BE2C (cell line): ENCODE measurements around the gene CETP.

Source experiments
- DNase-seq: peaks from one replicate; pipeline ENCODE4 v3.0.0-alpha.2; 2020
- H3K27me3 ChIP-seq: fragments of 250-450 bp; sonication (Bioruptor Pico); 2 replicates; pipeline ENCODE4 v1.5.1; 2020; ENCODE audit warnings: mild to moderate bottlenecking
- H3K36me3 ChIP-seq: fragments of 250-450 bp; sonication (Bioruptor Pico); 2 replicates; pipeline ENCODE4 v1.5.1; 2020; ENCODE audit warnings: mild to moderate bottlenecking
- H3K4me1 ChIP-seq: fragments of 250-450 bp; sonication (Bioruptor Pico); 2 replicates; pipeline ENCODE4 v1.5.1; 2020
- H3K4me3 ChIP-seq: 2 replicates; pipeline ENCODE4 v1.5.1; 2011; ENCODE audit warnings: low read depth, low read length
- H3K9me3 ChIP-seq: fragments of 250-450 bp; sonication (Bioruptor Pico); 2 replicates; pipeline ENCODE4 v1.5.1; 2020
- TF ChIP-seq, protein P1 (sequence below): IDR thresholded peaks from 2 replicates; pipeline ENCODE4 v1.5.1; 2012; ENCODE audit warnings: mild to moderate bottlenecking, low read depth, low read length

CETP gene

DNA sequence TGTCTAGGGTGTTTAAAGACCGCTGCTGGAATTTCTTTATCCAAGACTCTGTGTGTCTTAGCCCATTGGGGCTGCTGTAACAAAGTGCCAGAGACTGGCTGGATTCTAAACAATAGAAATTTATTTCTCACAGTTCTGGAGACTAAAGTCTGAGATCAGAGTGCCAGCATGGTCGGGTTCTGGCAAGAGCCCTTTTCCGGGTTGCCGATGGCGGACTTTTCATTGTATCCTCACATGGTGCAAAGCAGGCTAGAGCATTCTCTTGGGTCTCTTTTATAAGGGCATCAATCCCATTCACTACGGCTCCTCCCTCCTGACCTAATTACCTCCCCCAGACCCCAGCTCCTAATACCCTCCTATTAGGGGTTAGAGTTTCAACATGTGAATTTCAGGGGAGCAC lies 37.1 kb downstream of the CETP start:
- TF ChIP-seq, protein P1, sequence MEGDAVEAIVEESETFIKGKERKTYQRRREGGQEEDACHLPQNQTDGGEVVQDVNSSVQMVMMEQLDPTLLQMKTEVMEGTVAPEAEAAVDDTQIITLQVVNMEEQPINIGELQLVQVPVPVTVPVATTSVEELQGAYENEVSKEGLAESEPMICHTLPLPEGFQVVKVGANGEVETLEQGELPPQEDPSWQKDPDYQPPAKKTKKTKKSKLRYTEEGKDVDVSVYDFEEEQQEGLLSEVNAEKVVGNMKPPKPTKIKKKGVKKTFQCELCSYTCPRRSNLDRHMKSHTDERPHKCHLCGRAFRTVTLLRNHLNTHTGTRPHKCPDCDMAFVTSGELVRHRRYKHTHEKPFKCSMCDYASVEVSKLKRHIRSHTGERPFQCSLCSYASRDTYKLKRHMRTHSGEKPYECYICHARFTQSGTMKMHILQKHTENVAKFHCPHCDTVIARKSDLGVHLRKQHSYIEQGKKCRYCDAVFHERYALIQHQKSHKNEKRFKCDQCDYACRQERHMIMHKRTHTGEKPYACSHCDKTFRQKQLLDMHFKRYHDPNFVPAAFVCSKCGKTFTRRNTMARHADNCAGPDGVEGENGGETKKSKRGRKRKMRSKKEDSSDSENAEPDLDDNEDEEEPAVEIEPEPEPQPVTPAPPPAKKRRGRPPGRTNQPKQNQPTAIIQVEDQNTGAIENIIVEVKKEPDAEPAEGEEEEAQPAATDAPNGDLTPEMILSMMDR, result no peak
- no peak overlapping the region for H3K4me3 ChIP-seq
- DNase-seq, result no peak
- H3K4me1 ChIP-seq, result no peaks in the 10 kb centered on the region
- H3K36me3 ChIP-seq, result no peaks in the 10 kb centered on the region
- H3K27me3 ChIP-seq, result no peaks in the 10 kb centered on the region
- no peaks in the 10 kb centered on the region for H3K9me3 ChIP-seq

- H3K4me3 ChIP-seq, result no peak overlapping the region
- H3K4me1 ChIP-seq, result no peaks in the 10 kb centered on the region
- TF ChIP-seq, protein P1, result no peak
- H3K9me3 ChIP-seq, result no peaks in the 10 kb centered on the region
- H3K27me3 ChIP-seq, result no peaks in the 10 kb centered on the region
- H3K36me3 ChIP-seq, result no peaks in the 10 kb centered on the region
- DNase-seq, result no peak
Observed at GRCh38 chr16:56999409-57000270, 37.9 kb downstream of the CETP start.

DNA sequence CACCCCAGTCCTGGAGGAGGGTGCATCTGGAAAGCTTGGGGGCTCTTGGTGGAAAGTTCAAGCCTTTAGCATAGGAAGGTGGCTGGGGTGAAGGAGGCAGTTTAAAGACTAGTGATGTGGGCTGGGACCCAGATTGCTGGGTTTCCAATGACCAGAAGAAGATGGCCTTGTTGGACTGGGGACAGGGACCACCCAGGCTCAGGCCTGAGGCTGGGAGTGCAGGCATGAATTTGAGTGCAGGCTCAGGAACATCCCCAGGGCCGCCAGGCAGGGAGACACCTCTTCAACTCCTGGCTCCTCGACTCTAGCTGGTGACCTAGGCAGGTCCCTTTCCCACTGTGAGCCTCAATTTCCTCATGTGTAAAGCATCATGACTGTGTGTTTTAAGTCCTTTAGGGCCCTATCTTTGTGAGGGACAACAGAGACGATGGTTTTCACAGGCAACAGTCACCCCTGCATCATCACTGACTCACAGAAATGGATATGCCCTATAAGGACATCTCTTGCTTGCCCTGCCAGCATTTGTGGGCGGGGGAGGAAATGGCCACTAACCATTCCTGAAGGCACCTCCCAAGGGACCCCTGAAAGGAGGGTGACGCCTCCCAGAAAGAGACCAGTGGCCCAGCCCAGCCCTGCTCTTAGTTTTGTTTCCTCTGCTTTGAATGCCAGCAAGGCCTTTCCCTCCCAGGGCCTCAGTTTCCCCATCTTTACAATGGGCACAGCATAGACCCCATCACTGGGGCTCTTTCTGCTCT lies 38.7 kb downstream of the CETP start:
- DNase-seq, result no peak
- TF ChIP-seq, protein P1, result no peak

GRCh38 chr16:57001026-57001679 lies 39.4 kb downstream of the CETP start:
- TF ChIP-seq, protein P1, result no peak
- Histone ChIP-seq H3K4me1 (no peaks in the 10 kb centered on the region), H3K27me3 (no peaks in the 10 kb centered on the region), H3K4me3 (no peak overlapping the region), H3K9me3 (no peaks in the 10 kb centered on the region), H3K36me3 (no peaks in the 10 kb centered on the region)
- no peak for DNase-seq

More for the DNA sequence above, 38.7 kb downstream of the CETP start:
- H3K4me1 ChIP-seq, result no peaks in the 10 kb centered on the region
- no peaks in the 10 kb centered on the region for H3K27me3 ChIP-seq
- no peaks in the 10 kb centered on the region for H3K9me3 ChIP-seq
- H3K36me3 ChIP-seq, result no peaks in the 10 kb centered on the region
- H3K4me3 ChIP-seq, result no peak overlapping the region

DNA sequence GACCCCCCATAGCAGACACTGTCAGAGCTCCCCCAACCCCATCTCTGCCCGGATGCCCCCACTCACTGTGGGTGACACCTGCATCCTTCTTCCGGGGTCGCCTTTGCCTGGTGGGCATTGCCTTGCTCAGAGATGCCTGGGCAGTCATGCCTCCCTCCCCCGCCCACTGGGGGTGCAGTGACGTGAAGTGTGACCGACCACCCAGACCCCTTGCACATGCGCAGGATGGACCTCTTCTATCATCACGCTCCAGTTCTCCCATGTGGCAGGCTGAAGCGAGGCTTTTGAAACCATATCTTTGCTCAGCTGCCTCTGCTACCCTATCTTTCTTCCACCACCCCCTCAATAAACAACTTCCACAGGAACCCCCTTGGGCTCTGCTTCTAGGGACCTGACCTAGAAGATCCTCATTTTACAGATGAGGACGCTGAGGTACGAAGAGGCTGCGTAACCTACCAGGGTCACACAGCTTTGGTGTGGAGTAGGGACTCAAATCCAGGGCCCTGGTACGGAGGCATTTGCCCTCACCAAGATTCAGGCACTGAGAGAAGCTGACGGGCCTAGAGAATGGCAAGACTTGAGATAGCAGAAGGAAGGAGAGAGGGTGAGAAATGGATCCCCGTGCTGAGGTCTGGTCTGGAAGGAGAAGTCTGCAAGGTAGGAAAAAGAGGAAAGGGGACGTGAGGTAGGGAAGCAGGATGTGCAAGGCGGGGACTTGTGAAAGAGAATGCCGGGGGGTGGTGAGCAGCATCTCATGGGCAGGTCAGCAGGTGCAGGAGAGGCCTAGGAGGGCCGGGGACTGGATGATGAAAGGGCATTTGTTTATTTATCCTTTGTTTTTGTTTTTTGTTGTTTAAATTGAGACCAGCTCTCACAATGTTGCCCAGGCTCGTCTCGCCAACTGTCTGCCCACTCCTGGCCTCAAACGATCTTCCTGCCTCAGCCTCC lies 42.0 kb downstream of the CETP start:
- H3K9me3 ChIP-seq, result no peaks in the 10 kb centered on the region
- no peaks in the 10 kb centered on the region for H3K27me3 ChIP-seq

More for the DNA sequence above, 42.0 kb downstream of the CETP start:
- no peak for DNase-seq
- H3K36me3 ChIP-seq, result no peaks in the 10 kb centered on the region
- H3K4me3 ChIP-seq, result no peak overlapping the region
- TF ChIP-seq, protein P1, result no peak
- no peaks in the 10 kb centered on the region for H3K4me1 ChIP-seq
